NT2/D1 (cell line): Measurements from ENCODE around the gene GPS2.

ENCODE experiments used
- SUZ12 ChIP-seq: IDR thresholded peaks from 2 replicates; pipeline ENCODE4 v1.6.1; 2011; ENCODE audit not compliant: insufficient read length, insufficient read depth; ENCODE audit errors: extremely low read depth
- YY1 ChIP-seq: IDR thresholded peaks from 2 replicates; pipeline ENCODE4 v1.6.1; 2011; ENCODE audit not compliant: insufficient read length, insufficient read depth
- ZNF274 ChIP-seq: IDR thresholded peaks from 2 replicates; pipeline ENCODE4 v1.6.1; 2011; ENCODE audit warnings: mild to moderate bottlenecking, low read depth, low read length

GRCh38 chr17:7285679-7286078 is 29.5 kb downstream of the GPS2 start:
- no peak for TF ChIP-seq SUZ12
- TF ChIP-seq ZNF274, result no peak
- TF ChIP-seq YY1, result no peak
